HCEC 1CT (cell line): ENCODE results near the gene CNNM4.

Experiments
- DNase-seq: peaks from one replicate; pipeline ENCODE4 v3.0.0-alpha.2; 2017

The CNNM4 gene

DNA sequence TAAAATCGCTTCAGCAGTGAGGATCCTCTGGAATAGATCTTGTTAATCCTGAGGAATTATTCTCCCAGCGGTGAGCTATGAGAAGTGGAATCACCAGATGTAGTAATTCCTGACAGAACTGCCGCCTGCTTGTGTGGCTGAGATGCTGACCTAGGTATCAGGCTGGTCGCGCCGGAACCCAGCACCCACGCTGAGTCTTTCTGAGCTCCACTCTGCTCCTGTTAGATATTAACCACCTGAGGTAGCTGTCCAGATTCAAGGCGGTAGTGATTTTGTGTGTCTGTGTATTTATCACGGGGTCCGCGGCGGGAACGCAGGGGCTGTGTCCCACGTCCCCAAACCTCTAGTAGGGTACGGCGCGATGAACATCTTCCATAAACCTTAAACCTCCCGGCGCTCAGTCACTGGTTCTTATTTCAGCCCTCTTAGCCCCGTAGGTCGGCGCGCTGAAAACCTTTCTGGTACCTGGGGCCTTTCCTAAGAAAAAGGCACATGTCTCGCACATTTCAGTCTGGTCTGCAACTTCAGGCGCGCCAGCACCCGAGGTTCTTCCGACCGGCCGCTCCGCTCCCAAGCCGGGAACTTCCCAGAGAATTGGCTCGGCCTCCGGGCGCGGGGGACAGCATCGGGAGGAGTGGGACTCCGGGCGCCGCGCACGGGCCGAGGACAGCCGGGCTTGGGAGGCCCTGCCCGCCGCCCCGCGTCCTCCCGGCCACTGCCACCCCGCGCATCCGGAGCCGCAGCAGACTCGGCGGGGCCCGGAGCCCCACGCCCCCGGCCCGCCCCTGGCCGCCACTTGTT lies 54.8 kb downstream of the CNNM4 start:
- DNase-seq, result peak; percentile 57

DNA sequence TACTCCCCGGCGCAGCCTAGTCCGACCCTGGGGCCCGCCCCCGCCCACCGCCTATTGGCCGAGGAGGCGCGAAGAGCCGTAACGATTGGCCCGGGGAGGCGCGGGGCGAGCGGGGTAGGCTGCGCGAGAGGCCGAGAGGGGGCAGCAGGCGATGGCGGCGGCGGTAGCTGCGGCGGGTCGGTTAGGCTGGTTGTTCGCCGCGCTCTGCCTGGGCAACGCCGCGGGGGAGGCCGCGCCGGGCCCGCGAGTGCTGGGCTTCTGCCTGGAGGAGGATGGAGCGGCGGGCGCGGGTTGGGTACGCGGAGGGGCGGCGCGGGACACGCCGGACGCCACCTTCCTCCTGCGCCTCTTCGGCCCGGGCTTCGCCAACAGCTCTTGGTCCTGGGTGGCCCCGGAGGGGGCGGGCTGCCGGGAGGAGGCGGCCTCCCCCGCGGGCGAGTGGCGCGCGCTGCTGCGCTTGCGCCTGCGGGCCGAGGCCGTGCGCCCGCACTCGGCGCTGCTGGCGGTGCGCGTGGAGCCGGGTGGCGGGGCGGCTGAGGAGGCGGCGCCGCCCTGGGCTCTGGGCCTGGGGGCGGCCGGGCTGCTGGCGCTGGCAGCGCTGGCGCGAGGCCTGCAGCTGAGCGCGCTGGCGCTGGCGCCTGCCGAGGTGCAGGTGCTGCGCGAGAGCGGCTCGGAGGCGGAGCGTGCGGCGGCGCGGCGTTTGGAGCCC lies 55.6 kb downstream of the CNNM4 start, which contains the start of gene CNNM3:
Gene CNNM3, plus strand, starts transcription at position 142 of the 709 bp plus-strand sequence. Its CDS starts 10 bp downstream, at position 152.
- peak; percentile 92 for DNase-seq

DNA sequence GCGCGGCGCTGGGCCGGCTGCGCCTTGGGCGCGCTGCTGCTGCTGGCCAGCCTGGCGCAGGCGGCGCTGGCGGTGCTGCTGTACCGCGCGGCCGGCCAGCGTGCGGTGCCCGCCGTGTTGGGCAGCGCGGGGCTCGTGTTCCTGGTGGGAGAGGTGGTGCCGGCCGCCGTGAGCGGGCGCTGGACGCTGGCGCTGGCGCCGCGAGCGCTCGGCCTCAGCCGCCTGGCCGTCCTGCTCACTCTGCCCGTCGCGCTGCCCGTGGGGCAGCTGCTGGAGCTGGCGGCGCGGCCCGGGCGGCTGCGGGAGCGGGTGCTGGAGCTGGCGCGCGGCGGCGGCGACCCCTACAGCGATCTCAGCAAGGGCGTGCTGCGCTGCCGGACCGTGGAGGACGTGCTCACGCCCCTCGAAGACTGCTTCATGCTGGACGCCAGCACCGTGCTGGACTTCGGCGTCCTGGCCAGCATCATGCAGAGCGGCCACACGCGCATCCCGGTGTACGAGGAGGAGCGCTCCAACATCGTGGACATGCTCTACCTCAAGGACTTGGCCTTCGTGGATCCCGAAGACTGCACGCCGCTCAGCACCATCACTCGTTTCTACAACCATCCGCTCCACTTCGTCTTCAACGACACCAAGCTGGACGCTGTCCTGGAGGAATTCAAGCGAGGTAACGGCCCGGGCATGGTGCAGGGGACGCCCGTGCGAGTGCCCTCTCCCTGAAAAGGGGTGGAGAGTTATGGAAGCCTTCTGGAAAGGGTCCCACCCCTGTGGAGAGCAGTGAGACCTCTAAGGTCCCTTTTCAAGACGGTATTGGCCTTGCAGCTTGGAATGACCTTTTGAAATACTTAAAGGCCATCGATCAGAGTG lies 56.4 kb downstream of the CNNM4 start:
- DNase-seq, result no peak

DNA sequence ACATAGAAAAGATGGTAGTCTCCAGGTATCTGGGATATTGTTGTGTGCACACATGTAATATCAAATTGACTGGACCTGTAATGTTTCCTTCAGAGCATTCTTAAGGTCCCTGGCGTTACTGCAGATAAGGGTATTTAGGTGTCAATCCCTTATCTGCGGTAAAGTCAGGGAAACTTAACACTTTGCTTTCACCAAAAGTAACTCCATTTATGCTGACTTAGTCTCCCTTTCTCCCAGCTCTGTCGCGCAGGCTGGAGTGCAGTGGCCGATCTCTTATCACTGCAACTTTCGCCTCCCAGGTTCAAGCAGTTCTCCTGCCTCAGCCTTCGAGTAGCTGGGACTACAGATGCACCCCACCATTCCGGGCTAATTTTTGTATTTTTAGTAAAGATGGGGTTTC lies 57.2 kb downstream of the CNNM4 start:
- no peak for DNase-seq

DNA sequence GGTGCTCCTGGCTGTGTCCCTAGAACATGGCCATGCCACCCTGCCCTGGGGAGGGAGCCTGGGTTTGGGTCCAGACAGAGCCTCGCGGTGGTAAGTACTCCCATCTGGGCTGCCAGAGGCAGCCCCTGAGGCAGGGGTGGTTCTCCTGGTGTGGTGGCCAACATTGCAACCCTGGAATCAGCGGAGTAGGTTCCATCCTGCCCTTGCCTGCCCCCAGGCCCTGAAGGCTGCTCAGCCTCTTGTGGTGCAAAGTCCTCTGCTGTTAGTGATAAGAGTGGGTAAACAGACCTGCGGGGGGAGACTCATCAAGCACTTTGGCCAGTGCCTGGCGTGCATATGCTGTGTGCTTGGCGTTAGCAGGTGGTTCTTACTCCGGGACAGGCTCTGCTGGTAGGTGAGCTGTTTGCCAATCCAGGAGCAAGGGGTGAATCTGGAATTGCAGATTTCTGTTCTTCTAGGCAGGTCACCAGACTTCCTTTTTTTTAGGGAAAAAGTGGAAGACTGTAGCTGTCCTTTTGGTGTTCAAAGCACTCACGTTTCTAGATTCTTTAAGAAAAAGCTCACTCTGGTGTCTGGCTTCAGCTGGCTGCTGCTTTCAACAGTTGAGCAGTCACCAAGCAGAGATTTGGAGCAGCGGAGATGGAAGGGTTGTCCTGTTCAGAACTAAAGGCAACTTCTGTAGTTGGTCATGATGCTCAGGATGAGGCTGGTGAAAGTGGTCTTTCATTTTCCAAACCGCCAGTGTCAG lies 58.6 kb downstream of the CNNM4 start:
- DNase-seq, result no peak

DNA sequence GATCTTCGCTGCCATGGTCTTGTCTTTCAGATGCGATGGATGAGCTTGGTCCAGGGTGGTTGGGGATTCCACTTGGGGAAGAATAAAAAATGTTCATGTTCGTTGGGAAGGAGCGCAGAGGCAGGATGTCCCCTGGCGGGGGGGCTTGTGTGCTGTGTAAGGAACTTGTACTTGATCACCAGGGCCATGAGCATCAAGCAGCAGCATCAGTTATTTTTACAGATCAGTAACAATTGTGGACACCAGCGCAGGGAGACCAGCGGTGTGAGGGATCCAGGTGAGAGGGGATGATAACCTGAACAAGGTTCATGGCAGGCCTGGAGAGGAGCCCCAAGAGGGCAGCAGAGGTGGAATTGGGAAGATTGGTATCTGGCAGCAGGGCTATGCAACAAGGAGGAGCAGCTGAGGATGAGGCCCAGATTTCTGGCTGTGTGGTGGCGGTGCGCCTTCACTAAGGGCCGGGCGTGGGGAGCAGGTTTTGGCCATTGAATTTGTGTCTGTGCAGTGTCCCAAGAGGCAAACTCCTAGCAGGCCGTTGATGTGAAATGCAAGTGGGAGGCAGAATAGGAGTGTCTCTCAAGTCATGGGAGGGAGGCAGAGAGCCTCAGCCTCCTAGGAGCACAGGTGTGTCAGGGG lies 59.3 kb downstream of the CNNM4 start:
- no peak for DNase-seq

DNA sequence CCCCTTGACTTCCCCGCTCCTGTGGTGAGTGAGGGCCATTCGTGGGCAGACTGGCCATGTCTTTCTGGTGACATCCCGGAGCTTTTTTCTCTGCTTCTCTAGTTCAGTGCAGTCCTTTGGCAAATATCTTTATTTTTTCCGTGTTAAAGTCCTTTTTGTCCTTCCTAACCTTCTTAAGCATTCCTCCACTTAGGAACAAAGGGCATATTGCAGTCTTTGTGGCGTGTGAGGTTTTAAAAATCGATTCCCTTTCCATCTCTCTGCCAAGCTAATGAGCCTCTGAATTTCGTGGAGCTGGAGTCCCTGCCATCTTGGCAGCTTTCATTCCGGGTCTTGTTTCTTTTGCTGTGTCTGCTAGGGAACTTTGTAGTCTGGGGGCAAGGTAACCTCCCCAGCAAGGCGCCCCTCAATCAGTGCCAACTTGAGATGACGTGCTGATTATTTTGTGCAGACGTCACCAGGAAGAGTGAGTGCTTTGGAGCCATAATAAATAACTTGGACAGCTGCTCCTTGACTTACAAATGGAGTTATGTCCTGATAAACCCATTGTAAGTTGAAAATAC lies 60.5 kb downstream of the CNNM4 start:
- no peak for DNase-seq

DNA sequence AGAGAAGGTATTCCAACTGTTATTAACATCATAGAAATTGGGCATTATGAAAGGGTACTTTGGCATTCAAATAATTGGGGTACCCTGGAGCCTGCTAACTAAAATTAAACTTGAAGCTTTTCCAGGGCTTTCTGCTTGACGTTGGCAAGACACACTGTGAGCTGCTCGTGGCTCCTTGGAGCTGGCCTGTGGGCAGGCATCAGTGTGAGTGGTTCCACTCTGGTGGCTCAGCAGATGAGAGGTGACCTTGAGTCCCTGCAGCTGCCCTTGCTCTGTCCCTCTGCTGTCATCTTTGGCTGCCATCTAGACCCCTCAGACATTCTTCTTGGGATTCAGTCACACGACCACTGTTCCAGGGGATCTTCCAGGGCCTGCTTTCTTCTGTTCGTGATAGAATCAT lies 62.1 kb downstream of the CNNM4 start:
- no peak for DNase-seq

DNA sequence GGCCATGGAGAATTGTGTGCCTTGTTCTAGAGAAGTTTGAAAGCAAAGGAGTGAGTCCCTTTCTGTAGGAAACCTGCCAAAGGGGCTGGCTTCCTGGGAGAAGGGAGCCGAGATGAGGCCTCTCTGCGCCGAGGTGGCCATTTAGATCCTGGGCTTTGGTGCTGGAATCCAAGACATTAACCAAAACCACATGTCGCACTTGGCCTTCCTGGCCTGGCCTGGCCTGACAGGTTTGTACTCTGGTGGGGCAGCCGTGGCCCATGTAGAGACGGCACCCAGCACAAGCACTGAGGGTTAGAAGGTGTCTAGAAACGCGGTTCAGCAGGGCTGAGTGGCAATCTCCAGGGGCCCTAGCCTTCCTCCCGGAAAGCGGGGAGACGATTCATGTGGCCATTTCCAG lies 62.5 kb downstream of the CNNM4 start:
- DNase-seq, result no peak

DNA sequence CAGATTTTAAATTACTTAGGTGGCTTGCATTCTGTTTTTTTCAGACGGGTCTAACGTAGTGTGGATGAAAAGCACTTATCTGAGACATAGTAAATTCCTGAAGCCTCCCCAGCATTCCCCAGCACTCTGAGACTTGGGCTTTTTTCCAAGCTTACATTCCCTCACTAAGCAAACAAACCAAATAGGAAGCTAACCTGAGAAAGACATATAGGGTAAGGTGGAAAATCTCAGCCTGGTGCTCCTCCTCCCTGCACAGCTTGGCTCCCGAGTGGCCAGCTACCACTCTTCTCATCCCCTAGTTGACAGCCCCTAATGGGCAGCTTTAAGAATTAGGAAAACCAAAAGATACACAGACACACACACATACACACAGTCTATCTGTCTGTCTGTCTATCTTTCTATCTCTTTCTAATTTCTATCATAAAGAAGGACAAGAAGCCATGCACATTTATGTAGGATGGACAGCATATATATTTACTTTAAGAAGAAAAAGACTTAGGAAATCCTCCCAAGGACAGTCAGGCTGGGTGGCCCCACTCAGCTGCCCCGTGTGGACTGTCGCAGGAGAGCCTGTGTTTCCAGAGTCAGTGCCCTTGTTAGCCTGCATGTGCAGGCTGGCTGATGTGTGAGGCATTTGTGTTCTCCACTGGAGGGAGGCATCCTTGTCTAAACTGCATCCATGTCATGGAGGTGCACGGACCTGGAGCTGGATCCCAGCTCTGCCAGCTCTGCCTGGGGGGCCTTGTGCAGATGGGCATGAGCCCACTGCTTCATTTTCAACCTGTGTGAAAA lies 63.6 kb downstream of the CNNM4 start:
- no peak for DNase-seq

DNA sequence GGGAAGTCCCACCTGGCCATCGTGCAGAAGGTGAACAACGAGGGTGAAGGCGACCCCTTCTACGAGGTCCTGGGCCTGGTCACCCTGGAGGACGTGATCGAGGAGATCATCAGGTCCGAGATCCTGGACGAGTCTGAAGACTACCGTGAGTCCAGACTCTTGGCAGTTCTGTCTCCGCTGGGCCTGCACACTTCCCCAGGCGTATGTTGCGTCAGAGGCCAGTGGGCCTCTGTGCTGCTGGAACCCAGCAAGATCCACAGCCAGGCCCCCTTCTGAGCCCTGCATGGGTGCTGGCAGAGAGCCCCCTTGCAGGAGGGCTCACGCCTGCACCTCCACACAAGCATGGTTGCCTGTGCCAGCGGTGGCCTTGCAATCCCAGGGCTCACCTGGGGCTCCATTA lies 64.4 kb downstream of the CNNM4 start:
- no peak for DNase-seq

DNA sequence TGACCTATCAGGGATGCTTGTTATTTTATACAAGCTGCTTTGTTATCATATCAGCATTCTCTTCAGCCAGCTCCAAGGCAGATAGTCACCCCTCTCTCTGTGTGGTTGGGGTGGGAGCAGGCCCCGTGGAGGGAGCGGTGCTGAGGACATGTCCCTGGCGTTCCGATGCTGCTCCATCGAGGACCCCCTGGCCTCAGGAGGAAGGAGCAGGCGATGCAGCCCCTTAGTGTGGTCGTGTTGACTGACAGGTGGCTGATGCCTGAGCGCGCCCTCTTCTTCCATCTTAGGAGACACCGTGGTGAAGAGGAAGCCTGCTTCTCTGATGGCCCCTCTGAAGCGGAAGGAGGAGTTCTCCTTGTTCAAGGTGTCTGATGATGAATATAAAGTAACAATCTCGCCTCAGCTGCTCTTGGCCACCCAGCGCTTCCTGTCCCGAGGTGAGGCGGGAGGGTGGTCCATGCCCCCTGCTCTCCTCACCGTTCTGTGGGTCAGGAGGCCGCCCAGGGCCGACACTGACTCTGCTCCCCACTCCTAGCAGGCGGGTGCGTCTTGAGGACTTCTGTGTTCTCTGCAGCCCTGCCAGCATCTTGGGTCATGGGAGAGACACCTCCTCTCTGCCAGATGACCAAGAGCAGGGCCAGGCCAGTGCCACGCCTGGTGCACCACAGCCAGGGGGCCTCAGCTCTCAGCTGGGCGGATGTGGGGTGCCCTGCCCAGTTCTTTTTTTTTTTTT lies 66.0 kb downstream of the CNNM4 start:
- no peak for DNase-seq

DNA sequence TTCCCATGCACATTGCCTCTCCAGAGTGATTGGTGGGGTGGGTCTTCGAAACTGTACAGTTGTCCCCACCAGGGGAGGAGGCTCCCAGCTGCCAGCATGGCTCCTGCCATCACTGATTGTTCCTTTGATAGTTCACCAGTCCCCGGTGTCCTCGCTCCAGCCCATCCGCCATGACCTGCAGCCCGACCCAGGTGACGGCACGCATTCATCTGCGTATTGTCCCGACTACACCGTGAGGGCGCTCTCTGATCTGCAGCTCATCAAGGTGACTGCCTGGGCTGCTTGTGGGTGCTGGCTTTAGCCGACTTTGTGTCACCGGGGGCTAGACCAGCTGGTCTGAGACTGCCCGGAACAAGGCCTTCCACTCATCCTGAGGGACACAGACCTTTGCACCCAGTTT lies 67.7 kb downstream of the CNNM4 start:
- no peak for DNase-seq

DNA sequence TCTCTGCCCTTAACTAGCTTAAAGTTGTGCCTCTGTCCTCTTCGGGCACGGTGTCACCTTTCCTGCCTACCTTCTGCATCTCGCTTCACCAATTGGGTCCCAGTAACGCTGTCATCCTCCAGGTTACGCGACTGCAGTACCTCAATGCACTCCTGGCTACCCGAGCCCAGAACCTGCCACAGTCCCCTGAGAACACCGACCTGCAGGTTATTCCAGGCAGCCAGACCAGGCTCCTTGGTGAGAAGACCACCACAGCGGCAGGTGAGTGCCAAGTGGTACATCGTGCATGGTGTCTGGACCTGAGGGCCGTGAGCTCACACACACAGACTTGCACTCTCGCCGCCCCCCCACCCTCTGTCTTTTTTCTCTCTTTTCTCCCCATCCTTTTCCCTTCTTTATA lies 68.2 kb downstream of the CNNM4 start:
- no peak for DNase-seq

DNA sequence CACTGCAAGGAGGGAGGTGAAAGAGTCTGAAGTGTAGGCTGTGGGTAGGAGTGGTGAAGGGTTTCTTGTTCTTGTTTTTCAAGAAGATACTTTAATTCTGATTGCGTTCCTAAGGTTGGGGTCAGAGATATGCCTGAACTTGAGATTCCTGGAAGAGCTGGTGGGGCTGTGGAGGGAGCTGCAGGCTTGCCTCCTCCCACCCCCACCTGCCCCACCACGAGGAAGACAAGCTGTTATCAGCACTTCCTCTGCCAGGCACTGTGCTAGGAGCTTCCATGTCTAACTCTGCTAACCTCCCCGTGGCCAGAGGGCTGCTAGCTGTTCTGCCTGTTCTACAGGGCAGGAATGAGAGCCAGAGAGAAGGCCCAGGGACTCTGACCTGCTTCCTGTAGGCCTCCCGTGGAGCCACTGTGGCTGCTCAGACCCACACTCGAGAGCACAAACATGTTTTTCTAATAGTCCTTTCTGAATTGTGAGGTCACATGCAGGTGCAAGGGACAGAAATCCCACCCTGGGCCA lies 69.4 kb downstream of the CNNM4 start:
- no peak for DNase-seq

DNA sequence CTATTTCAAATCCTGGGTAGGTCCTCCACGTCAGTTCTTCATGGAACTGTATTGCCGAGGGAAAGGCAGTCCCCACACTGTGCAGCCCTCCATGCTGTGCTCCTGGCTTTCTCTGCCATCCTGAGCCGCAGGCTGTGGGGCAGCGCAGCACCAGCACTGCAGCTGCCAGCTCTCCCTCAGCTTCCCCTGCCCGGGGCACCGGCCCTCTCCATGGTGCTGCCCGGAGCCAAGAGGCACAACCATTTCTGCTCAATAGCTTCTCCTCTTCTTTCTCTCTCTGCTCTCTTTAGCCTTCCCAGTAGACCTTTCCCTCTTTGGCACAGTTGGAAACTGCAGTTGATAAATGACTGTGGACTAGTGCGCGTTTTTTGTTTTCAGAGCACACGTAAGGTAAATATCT lies 71.0 kb downstream of the CNNM4 start:
- no peak for DNase-seq

DNA sequence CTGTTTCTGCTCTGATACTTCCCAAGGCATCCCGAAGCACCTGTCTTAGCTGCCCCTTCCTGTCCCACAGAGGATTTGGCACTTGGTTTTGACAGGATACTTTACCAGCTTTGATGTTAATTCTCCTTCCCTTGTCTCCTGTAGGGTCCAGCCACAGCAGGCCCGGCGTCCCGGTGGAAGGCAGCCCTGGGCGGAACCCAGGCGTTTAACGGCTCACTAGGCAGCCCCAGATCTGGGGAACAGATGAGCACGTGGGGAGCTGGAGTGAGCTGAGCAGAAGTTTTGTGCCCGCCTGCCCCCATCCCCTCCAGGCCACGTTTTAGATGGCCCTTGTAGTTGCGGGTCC lies 71.7 kb downstream of the CNNM4 start:
- no peak for DNase-seq

DNA sequence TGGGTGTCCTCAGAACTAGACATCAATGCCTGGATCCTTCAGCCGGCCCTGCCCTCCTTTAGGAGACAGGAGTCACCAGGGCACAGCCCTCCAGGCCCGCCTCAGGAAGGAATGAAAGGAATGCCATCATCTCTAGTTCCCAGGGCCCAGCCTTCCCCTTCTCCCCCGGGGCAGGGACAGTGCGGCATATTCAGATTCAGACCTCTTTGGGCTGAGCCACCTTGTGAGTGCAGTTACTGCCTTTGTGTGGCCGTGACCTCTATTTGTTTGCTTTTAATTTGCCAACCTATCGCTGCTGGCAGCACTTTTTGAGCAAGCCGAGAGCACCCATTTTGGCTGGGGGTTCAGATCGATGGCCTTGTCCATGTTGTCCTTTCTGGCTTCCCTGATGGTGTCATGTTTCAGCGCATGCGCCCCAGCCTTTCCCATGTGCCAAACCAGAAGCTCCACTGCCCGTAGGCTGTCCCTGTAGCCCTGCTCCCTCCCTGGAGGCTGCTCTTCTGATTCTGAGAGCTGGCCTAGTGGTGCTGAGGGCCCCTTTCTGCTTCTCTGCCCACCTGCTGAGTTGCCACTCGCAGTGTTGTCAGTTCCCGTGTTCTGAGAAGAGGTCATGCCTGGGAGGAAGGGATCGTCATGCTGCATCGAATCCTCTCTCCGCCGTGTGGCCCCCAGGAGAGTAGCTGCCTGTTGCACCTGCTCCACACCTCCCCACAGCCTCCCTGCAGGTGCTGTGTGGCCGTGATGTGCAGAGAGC lies 72.2 kb downstream of the CNNM4 start:
- peak; percentile 11 for DNase-seq

DNA sequence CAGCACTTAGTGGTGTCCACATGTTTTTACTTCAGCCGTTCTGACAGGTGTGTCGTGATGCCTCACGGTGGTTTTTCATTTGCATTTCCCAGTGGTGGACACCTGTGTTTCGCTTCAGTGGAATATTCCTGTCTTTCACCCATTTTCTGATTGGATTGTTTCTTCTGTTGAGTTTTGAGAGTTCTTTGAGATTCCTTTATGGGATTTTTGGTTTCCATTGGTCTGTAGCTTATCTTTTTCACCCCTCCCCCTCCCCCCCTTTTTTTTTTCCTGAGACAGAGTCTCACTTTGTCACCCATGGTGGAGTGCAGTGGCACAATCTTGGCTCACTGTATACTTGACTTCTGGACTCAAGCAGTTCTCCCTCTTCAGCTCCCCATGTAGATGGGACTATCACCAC lies 75.1 kb downstream of the CNNM4 start:
- no peak for DNase-seq
